Epithelial cell of esophagus (primary cell): ENCODE data around the gene GRIA3.
"Not testable (repeated sequence)": the region's sequence is repeated elsewhere in the genome, so short reads cannot be mapped to it uniquely, and the experiment has no call there.

Experiments used
- DNase-seq: peaks from one replicate; pipeline ENCODE4 v3.0.0; 2010; ENCODE audit warnings: low read depth
- H3K4me3 ChIP-seq: 2 replicates; pipeline ENCODE4 v1.5.1; 2011; ENCODE audit warnings: mild to moderate bottlenecking, low read length, control low read depth
- TF ChIP-seq, protein P1 (sequence below): IDR thresholded peaks from 2 replicates; pipeline ENCODE4 v1.5.1; 2011; ENCODE audit warnings: low read depth, mild to moderate bottlenecking, low read length, control low read depth, inconsistent platforms; ENCODE audit not compliant: insufficient read depth; ENCODE audit errors: missing control alignments

Gene GRIA3

DNA sequence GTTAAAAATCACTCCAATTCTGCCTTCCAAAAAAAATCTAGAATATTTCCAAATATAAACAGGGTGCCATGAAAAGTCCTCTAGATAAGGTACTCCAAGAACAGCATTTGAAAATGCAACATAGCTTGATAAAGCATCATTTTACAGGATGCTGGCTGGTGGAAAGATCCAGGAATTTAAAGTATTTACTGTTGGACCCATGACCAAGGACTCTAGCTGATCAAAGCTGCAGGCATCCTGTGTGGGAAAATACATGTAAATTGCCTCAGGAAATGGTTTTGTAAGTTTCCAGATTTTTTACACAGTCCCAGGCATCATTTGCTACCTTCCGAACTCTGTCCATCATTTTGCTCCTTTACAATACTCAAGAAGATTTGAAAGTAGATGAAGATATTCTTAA is 164.4 kb downstream of the GRIA3 start:
- no peak overlapping the region for H3K4me3 ChIP-seq
- TF ChIP-seq, protein P1, sequence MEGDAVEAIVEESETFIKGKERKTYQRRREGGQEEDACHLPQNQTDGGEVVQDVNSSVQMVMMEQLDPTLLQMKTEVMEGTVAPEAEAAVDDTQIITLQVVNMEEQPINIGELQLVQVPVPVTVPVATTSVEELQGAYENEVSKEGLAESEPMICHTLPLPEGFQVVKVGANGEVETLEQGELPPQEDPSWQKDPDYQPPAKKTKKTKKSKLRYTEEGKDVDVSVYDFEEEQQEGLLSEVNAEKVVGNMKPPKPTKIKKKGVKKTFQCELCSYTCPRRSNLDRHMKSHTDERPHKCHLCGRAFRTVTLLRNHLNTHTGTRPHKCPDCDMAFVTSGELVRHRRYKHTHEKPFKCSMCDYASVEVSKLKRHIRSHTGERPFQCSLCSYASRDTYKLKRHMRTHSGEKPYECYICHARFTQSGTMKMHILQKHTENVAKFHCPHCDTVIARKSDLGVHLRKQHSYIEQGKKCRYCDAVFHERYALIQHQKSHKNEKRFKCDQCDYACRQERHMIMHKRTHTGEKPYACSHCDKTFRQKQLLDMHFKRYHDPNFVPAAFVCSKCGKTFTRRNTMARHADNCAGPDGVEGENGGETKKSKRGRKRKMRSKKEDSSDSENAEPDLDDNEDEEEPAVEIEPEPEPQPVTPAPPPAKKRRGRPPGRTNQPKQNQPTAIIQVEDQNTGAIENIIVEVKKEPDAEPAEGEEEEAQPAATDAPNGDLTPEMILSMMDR = no peak
- DNase-seq = no peak

DNA sequence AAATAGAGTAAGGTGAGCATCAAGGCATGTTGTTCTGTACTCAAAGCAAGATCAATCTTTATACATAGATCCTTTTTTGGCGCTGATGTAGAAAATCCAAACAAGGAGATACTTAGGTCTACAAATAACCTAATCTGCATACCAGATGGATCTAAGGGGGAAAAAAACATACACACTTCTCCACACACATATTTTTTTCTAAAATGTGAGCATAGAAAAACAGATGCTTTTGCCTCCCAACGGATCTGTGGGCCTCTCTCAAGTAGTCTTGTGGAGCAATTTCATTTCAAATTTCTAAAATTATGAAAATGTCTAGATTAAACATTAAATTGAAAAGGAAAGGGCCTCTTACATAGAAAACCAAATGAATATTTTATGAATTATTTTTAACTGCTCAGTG is 166.1 kb downstream of the GRIA3 start:
- TF ChIP-seq, protein P1 = no peak
- no peak overlapping the region for H3K4me3 ChIP-seq
- no peak for DNase-seq

DNA sequence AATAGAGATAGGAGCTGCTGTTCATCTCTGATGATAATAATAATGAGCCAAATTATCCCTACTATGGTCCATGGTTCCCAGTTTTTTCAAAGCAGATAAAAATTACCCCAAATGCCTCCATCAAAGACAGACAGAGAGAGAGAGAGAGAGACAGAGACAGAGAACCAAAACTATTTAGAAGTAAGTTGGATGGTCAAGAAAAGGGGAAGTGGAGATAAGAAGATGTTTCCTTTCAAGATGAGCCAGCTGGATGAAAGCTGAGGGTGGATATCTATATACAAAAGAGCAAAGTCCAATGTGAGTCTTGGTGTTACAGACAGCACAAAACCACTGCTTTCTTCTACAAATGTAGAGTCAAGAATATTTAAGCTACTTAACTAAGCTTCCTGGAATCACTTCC is 173.9 kb downstream of the GRIA3 start:
- TF ChIP-seq, protein P1 = no peak
- H3K4me3 ChIP-seq = no peak overlapping the region
- no peak for DNase-seq

DNA sequence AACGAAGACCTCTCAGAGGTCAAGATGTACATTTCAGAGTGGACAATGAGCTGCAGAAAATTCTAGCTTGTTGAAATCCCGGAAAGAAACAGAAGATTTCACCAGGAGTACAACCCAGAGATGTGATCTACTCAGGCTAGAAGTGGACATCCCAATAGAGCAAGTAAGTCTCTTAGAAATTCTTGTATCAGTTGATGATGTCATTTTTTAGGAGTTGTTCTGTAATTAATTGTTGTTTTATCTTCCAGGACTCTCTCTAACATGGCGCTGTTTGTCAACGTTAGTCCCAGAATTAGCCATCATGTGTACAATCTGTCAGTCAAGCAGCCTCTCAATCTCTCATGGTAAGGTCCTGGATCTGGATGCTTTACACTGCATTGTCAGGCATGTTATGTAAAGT is 174.4 kb downstream of the GRIA3 start:
- TF ChIP-seq, protein P1 = no peak
- H3K4me3 ChIP-seq = no peak overlapping the region
- DNase-seq = no peak

DNA sequence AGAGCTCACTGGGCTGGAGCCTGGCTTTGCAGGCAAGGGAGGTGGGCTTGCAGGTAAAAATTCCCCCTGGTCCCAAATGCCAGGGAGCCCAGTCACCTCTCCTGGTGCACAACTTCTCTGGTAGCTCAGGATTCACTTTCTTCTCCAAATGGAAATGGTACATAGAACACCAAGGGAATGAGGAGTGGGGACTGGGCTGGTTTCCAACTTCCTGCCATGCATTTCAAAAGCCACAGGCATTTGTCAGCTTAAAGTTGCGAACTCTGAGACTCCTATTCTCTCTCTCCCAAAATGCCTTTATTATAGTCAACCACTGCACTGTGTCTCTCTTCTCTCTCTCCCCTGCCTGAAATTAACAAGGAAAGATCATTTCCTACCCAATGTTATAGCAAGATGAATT is 177.3 kb downstream of the GRIA3 start:
- no peak for DNase-seq
- TF ChIP-seq, protein P1 = no peak
- no peak overlapping the region for H3K4me3 ChIP-seq

DNA sequence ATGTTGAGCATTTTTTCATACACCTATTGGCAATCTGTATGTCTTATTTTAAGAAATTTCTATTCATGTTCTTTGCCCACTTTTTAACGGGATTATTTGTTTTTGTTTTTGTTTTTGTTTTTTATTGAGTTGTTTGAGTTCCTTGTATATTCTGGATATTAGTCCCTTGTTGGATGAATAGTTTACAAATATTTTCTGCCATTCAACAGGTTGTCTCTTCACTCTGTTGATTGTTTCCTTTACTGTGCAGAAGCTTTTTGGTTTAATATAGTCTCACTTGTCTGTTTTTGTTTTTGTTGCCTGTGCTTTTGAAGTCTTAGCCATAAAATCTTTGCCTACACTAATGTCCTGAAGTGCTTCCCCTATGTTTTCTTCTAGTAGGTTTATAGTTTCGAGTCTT is 202.1 kb downstream of the GRIA3 start:
- not testable (repeated sequence) for DNase-seq

DNA sequence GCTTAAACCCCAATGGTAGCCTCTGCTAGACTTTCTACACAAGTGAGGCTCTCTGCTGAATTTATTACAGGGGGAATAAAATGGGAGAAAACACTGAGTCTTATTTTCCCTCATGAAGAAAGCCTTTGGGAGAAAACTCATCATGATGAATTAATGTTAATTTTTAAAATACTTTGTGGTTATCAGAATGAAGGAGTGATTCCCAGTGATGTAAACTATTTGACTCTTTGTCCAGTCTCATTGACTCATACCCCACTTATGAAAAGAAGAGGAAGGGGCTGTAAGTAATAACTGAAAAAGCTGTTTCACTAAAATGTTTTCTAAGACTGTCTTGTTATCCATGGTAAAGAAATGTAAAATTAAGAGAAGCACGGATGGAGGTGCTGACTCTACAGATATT is 208.8 kb downstream of the GRIA3 start:
- no peak for DNase-seq
- TF ChIP-seq, protein P1 = no peak

More for the DNA sequence above, 202.1 kb downstream of the GRIA3 start:
- not testable (repeated sequence) for H3K4me3 ChIP-seq

DNA sequence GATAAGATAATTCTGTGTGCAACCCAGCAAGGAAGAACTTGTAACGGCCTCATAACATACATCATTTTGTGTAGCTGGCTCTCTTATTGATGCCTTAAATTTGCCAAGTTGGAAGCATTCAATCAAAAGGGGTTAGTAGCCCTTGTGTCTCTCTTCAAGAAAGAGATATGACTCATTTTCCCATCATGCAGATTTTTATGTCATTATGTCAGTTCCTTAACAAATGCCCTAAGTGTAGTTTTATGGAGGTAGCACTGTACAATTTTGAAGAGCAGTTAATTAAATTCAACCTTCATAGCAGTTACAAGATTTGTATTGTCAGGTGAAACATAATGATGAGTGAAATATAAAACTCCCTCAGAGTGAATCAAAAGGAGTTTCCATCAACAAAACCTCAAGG is 215.6 kb downstream of the GRIA3 start:
- no peak overlapping the region for H3K4me3 ChIP-seq
- no peak for DNase-seq
- TF ChIP-seq, protein P1 = no peak

More for the DNA sequence above, 208.8 kb downstream of the GRIA3 start:
- H3K4me3 ChIP-seq = no peak overlapping the region
